SU-DHL-6 (cell line): ENCODE measurements around the gene HS2ST1.

Experiments
- H2AFZ ChIP-seq: fragments of 200-600 bp; sonication (generic); 2 replicates; pipeline ENCODE4 v1.6.1; 2014; ENCODE audit warnings: low read depth, mild to moderate bottlenecking, moderate library complexity, mixed read lengths, antibody characterized with exemption, low read length; ENCODE audit not compliant: severe bottlenecking
- H3F3A ChIP-seq: fragments of 200-600 bp; shearing (Covaris generic); 2 replicates; pipeline ENCODE4 v1.6.0; 2016; ENCODE audit warnings: antibody characterized with exemption, mild to moderate bottlenecking; ENCODE audit not compliant: insufficient read depth
- H3K27ac ChIP-seq: fragments of 200-600 bp; sonication (generic); 2 replicates; pipeline ENCODE4 v1.5.1; 2016; ENCODE audit warnings: low read depth, mild to moderate bottlenecking, low read length, moderate library complexity, mixed read lengths
- H3K27me3 ChIP-seq: fragments of 200-600 bp; sonication (generic), shearing (Covaris generic); 2 replicates; pipeline ENCODE4 v1.6.0; 2014; ENCODE audit warnings: mild to moderate bottlenecking, low read length
- H3K36me3 ChIP-seq: fragments of 200-600 bp; sonication (generic); 2 replicates; pipeline ENCODE4 v1.6.1; 2014; ENCODE audit warnings: mild to moderate bottlenecking, low read length, mixed read lengths
- H3K4me2 ChIP-seq: fragments of 300-600, 200-600 bp; shearing (Covaris generic), sonication (generic); 2 replicates; pipeline ENCODE4 v1.6.0; 2014; ENCODE audit warnings: low read length, low read depth, mild to moderate bottlenecking; ENCODE audit not compliant: poor library complexity, severe bottlenecking
- H3K4me3 ChIP-seq: fragments of 200-600 bp; sonication (generic); 2 replicates; pipeline ENCODE4 v1.5.1; 2014; ENCODE audit warnings: antibody characterized with exemption, low read length, mild to moderate bottlenecking, mixed read lengths; ENCODE audit not compliant: insufficient read depth, poor library complexity, severe bottlenecking
- H3K79me2 ChIP-seq: fragments of 200-600 bp; sonication (generic); 2 replicates; pipeline ENCODE4 v1.6.1; 2014; ENCODE audit warnings: mild to moderate bottlenecking, low read length, moderate library complexity; ENCODE audit not compliant: insufficient read depth
- H3K9ac ChIP-seq: fragments of 200-600 bp; sonication (generic); 2 replicates; pipeline ENCODE4 v1.7.0; 2014; ENCODE audit warnings: mild to moderate bottlenecking, low read length
- H3K9me2 ChIP-seq: fragments of 200-600 bp; sonication (generic); replicated peaks from 2 replicates; pipeline ENCODE4 v1.6.1; 2014; ENCODE audit warnings: low read length; ENCODE audit not compliant: insufficient read depth
- H3K9me3 ChIP-seq: fragments of 200-600 bp; sonication (generic); 2 replicates; pipeline ENCODE4 v1.6.1; 2014; ENCODE audit warnings: low read length, mixed read lengths; ENCODE audit not compliant: insufficient read depth
- H4K20me1 ChIP-seq: fragments of 200-600 bp; sonication (generic); 2 replicates; pipeline ENCODE4 v1.6.1; 2014; ENCODE audit warnings: low read depth, mild to moderate bottlenecking, antibody characterized with exemption, low read length, moderate library complexity, mixed read lengths
- CTCF ChIP-seq: fragments of 200-600 bp; sonication (generic); IDR thresholded peaks from one replicate; pipeline ENCODE4 v1.5.1; 2017; ENCODE audit warnings: antibody characterized with exemption, mild to moderate bottlenecking, low read length, moderate library complexity; ENCODE audit not compliant: insufficient read depth, poor library complexity, severe bottlenecking
- EZH2phosphoT487 ChIP-seq: fragments of 200-600 bp; sonication (generic), shearing (Covaris generic); conservative IDR thresholded peaks from 2 replicates; pipeline ENCODE4 v1.6.1; 2018; ENCODE audit warnings: mild to moderate bottlenecking, antibody characterized with exemption, low read length, moderate library complexity, mixed read lengths

Gene HS2ST1

DNA sequence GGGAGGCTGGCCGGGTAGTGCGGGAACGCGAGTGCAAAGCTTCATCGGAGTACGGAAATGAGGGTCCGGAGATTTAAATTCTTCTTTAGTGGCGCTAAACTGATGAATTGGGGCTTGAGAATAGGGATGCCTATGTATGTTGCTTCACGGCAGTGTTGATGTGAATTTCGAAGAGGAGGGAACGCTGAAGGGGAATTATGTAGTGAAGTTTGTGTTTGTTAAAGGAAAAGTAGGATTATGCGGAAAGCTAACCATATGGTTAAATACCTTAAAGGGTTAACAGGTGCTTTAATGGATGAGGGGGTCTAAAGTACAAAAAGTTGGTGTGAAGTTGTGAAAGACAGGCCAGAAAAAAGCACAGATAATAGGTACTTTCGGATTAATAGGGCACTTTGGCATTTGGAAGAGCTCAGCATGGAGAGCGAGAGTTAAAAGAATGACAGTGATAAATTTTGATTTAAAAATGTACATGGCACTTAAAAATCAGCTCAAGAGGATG lies 1.4 kb downstream of the HS2ST1 start:
- Histone ChIP-seq H3F3A (peaks cover 17% of the 10 kb centered on the region), H3K4me2 (peak overlapping the region; percentile 98), H3K4me3 (peak overlapping the region; percentile 87), H3K27me3 (no peaks in the 10 kb centered on the region), H2AFZ (no peak overlapping the region), H3K36me3 (peaks cover 36% of the 10 kb centered on the region), H3K9me3 (peaks cover 6% of the 10 kb centered on the region; the same call in 1 of the 2 replicates), H3K79me2 (peaks cover 95% of the 10 kb centered on the region), H3K27ac (peak overlapping the region; percentile 84), H4K20me1 (peaks cover 40% of the 10 kb centered on the region), H3K9me2 (no peaks in the 10 kb centered on the region), H3K9ac (peak overlapping the region; percentile 99)
- TF ChIP-seq CTCF: no peak
- no peak for TF ChIP-seq EZH2phosphoT487

DNA sequence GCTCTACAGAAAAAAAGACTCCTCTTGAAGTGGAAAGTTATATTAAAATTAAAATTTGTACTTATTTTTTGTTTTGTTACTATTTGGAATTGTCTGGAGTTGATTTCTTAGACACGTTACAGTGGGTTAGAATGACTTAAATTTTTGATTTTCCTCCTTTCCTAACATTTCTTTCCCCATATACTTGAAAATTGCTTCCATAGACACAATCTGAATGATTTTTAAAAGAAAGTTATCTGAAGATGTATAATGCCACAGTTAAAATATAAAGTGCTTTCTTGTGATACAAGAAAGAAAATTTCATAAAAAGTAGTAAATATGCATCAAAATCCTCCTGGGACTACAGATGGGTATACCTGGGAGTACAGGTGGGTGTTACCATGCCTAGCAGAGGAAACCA lies 2.3 kb downstream of the HS2ST1 start:
- Histone ChIP-seq H3K27ac (peak overlapping the region; percentile 84), H3K9ac (peak overlapping the region; percentile 99), H3K4me3 (peak overlapping the region; percentile 87), H3K9me3 (peaks cover 15% of the 10 kb centered on the region), H3K9me2 (no peaks in the 10 kb centered on the region), H2AFZ (no peak overlapping the region), H3F3A (peaks cover 19% of the 10 kb centered on the region), H3K36me3 (peaks cover 46% of the 10 kb centered on the region), H3K4me2 (peak overlapping the region; percentile 98), H3K79me2 (peaks cover 95% of the 10 kb centered on the region), H3K27me3 (no peaks in the 10 kb centered on the region), H4K20me1 (peaks cover 34% of the 10 kb centered on the region)
- no peak for TF ChIP-seq EZH2phosphoT487
- no peak for TF ChIP-seq CTCF

- peaks cover 100% of the 10 kb centered on the region for H3K79me2 ChIP-seq
- peaks cover 25% of the 10 kb centered on the region; the same call in 1 of the 2 replicates for H3F3A ChIP-seq
- H3K9ac ChIP-seq: no peak overlapping the region
- no peak overlapping the region for H2AFZ ChIP-seq
- H3K27me3 ChIP-seq: no peaks in the 10 kb centered on the region
- no peak for TF ChIP-seq EZH2phosphoT487
- TF ChIP-seq CTCF: no peak
- H4K20me1 ChIP-seq: peaks cover 25% of the 10 kb centered on the region
- H3K27ac ChIP-seq: no peak overlapping the region
- no peak overlapping the region for H3K4me3 ChIP-seq
- peaks cover 57% of the 10 kb centered on the region for H3K36me3 ChIP-seq
- H3K4me2 ChIP-seq: no peak overlapping the region
- H3K9me3 ChIP-seq: peaks cover 34% of the 10 kb centered on the region
- no peaks in the 10 kb centered on the region for H3K9me2 ChIP-seq
Observed at GRCh38 chr1:86922445-86922844, 8.0 kb downstream of the HS2ST1 start.
